Measurements from ENCODE around the gene SDHC. TPM values are rescaled to one million over a fixed set of nuclear protein-coding genes. Genes with fewer than 3 reads are reported as not detected.
"Not testable (repeated sequence)": the region's sequence is repeated elsewhere in the genome, so short reads cannot be mapped to it uniquely, and the experiment has no call there.

Gene SDHC
- total and polyA plus RNA-seq, 4 donors: 52.5 to 204 (median 130) TPM

DNA sequence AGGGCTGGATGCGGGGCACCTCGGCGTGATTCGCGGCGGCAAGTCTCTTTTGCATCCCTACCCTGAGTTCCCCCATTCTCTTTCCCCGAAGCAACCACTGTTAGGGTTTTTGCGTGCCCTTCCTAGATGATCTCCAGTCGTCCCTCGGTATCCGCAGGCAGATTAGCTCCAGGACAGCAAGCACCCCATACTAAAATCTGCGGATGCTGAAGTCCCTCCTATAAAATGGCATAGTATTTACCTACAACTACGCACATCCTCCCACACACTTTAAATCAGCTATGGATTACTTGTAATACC lies 76.3 kb downstream of the SDHC start:
- ATAC-seq (ENCODE audit: insufficient read depth, low FRiP score) (no peak), DNase-seq (no peak)
- H3K9ac ChIP-seq (ENCODE audit: insufficient read depth in 1 of 2, low read length in 2 of 2): peak overlapping the region; percentile 35 to 92
- H3K9me3 ChIP-seq (ENCODE audit: control insufficient read depth in 4 of 4, insufficient read depth in 3 of 4, low read length in 3 of 4): no peaks in the 10 kb centered on the region
- 7 to 9% methylated on average over 13 of the region's 13 CpGs for WGBS, 2 donors
- H3K36me3 ChIP-seq (ENCODE audit: control insufficient read depth in 4 of 4, insufficient read depth in 4 of 4, low read length in 4 of 4): no peaks in the 10 kb centered on the region
- peak overlapping the region; percentile 63 to 89 for H3K27ac ChIP-seq (ENCODE audit: low read depth in 1 of 2, low read length in 1 of 2)
- no peaks in the 10 kb centered on the region for H3K27me3 ChIP-seq (ENCODE audit: control insufficient read depth in 3 of 3, insufficient read depth in 3 of 3, low read length in 2 of 3)
- H3K4me1 ChIP-seq (ENCODE audit: control insufficient read depth in 5 of 5, insufficient read depth in 5 of 5, low read length in 5 of 5): peaks cover 0 to 8% (median 2%) of the 10 kb centered on the region in 5 donors
- TF ChIP-seq, protein P1, sequence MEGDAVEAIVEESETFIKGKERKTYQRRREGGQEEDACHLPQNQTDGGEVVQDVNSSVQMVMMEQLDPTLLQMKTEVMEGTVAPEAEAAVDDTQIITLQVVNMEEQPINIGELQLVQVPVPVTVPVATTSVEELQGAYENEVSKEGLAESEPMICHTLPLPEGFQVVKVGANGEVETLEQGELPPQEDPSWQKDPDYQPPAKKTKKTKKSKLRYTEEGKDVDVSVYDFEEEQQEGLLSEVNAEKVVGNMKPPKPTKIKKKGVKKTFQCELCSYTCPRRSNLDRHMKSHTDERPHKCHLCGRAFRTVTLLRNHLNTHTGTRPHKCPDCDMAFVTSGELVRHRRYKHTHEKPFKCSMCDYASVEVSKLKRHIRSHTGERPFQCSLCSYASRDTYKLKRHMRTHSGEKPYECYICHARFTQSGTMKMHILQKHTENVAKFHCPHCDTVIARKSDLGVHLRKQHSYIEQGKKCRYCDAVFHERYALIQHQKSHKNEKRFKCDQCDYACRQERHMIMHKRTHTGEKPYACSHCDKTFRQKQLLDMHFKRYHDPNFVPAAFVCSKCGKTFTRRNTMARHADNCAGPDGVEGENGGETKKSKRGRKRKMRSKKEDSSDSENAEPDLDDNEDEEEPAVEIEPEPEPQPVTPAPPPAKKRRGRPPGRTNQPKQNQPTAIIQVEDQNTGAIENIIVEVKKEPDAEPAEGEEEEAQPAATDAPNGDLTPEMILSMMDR (IDR thresholded peaks at IDR 0.05; ENCODE audit: control extremely low read depth, extremely low read depth): no peak
- H3K4me3 ChIP-seq: peak overlapping the region; percentile 64

DNA sequence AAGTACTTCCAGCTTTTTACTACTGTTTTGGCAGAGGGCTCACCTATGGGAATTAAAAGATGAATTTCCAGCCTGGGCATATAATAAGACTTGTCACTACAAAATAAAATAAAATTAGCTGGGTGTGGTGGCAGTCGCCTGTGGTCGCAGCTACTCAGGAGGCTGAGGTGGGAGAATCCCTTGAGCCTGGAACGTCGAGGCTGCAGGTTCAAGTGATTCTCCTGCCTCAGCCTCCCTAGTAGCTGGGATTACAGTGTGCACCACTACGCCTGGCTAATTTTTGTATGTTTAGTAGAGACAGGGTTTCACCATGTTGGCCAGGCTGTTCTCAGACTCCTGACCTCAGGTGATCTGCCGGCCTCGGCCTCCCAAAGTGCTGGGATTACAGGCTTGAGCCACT lies 77.0 kb downstream of the SDHC start:
- not testable (repeated sequence) for H3K9me3 ChIP-seq (ENCODE audit: control insufficient read depth in 4 of 4, insufficient read depth in 3 of 4, low read length in 3 of 4); H3K27ac ChIP-seq (ENCODE audit: low read depth in 1 of 2, low read length in 1 of 2); DNase-seq; H3K27me3 ChIP-seq (ENCODE audit: control insufficient read depth in 3 of 3, insufficient read depth in 3 of 3, low read length in 2 of 3); H3K4me1 ChIP-seq (ENCODE audit: control insufficient read depth in 5 of 5, insufficient read depth in 5 of 5, low read length in 5 of 5); ATAC-seq (ENCODE audit: insufficient read depth, low FRiP score); H3K4me3 ChIP-seq; H3K36me3 ChIP-seq (ENCODE audit: control insufficient read depth in 4 of 4, insufficient read depth in 4 of 4, low read length in 4 of 4)
- 97% methylated on average over 7 of the region's 7 CpGs for WGBS, 2 donors
- H3K9ac ChIP-seq (ENCODE audit: insufficient read depth in 1 of 2, low read length in 2 of 2): peak overlapping the region in 1 of 2 donors; percentile 92

- no peak for DNase-seq
- Histone ChIP-seq H3K36me3 (ENCODE audit: control insufficient read depth in 4 of 4, insufficient read depth in 4 of 4, low read length in 4 of 4) (no peaks in the 10 kb centered on the region), H3K27me3 (ENCODE audit: control insufficient read depth in 3 of 3, insufficient read depth in 3 of 3, low read length in 2 of 3) (no peaks in the 10 kb centered on the region), H3K27ac (ENCODE audit: low read depth in 1 of 2, low read length in 1 of 2) (no peak overlapping the region), H3K4me3 (no peak overlapping the region), H3K4me1 (ENCODE audit: control insufficient read depth in 5 of 5, insufficient read depth in 5 of 5, low read length in 5 of 5) (peaks cover 0 to 8% (median 2%) of the 10 kb centered on the region in 5 donors), H3K9me3 (ENCODE audit: control insufficient read depth in 4 of 4, insufficient read depth in 3 of 4, low read length in 3 of 4) (no peaks in the 10 kb centered on the region), H3K9ac (ENCODE audit: insufficient read depth in 1 of 2, low read length in 2 of 2) (no peak overlapping the region)
- TF ChIP-seq, protein P1 (IDR thresholded peaks at IDR 0.05; ENCODE audit: control extremely low read depth, extremely low read depth): no peak
- no peak for ATAC-seq (ENCODE audit: insufficient read depth, low FRiP score)
- 95 to 97% methylated on average over 8 of the region's 8 CpGs for WGBS, 2 donors
Observed at GRCh38 chr1:161391611-161392010, 77.4 kb downstream of the SDHC start.

- H3K4me1 ChIP-seq (ENCODE audit: control insufficient read depth in 5 of 5, insufficient read depth in 5 of 5, low read length in 5 of 5): peaks cover 0 to 8% (median 2%) of the 10 kb centered on the region in 5 donors
- H3K9ac ChIP-seq (ENCODE audit: insufficient read depth in 1 of 2, low read length in 2 of 2): no peak overlapping the region
- no peak overlapping the region for H3K4me3 ChIP-seq
- no peaks in the 10 kb centered on the region for H3K27me3 ChIP-seq (ENCODE audit: control insufficient read depth in 3 of 3, insufficient read depth in 3 of 3, low read length in 2 of 3)
- TF ChIP-seq, protein P1 (IDR thresholded peaks at IDR 0.05; ENCODE audit: control extremely low read depth, extremely low read depth): no peak
- H3K9me3 ChIP-seq (ENCODE audit: control insufficient read depth in 4 of 4, insufficient read depth in 3 of 4, low read length in 3 of 4): no peaks in the 10 kb centered on the region
- H3K36me3 ChIP-seq (ENCODE audit: control insufficient read depth in 4 of 4, insufficient read depth in 4 of 4, low read length in 4 of 4): no peaks in the 10 kb centered on the region
- ATAC-seq (ENCODE audit: insufficient read depth, low FRiP score) (no peak), DNase-seq (no peak)
- no peak overlapping the region for H3K27ac ChIP-seq (ENCODE audit: low read depth in 1 of 2, low read length in 1 of 2)
Observed at GRCh38 chr1:161393151-161393550, 79.0 kb downstream of the SDHC start.

DNA sequence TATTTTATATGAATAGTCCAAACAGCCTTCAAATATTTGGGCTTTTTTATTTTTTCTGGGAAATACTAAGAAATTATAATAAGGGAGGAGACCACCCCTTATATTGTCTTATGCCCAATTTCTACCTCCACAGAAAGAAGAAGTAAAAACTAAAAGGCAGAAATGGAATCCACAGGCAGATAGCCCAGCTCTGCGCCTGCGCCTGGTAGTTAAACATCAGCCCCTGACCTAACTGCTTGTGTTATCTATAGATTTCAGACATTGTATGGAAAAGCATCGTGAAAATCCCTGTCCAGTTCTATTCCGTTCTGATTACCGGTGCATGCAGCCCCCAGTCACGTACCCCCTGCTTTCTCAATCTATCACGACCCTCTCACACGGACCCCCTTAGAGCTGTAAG lies 82.9 kb downstream of the SDHC start:
- WGBS, 2 donors: 95 to 98% methylated on average over 8 of the region's 8 CpGs
- H3K27me3 ChIP-seq (ENCODE audit: control insufficient read depth in 3 of 3, insufficient read depth in 3 of 3, low read length in 2 of 3); H3K27ac ChIP-seq (ENCODE audit: low read depth in 1 of 2, low read length in 1 of 2); H3K9ac ChIP-seq (ENCODE audit: insufficient read depth in 1 of 2, low read length in 2 of 2); H3K36me3 ChIP-seq (ENCODE audit: control insufficient read depth in 4 of 4, insufficient read depth in 4 of 4, low read length in 4 of 4); H3K4me1 ChIP-seq (ENCODE audit: control insufficient read depth in 5 of 5, insufficient read depth in 5 of 5, low read length in 5 of 5); H3K9me3 ChIP-seq (ENCODE audit: control insufficient read depth in 4 of 4, insufficient read depth in 3 of 4, low read length in 3 of 4); H3K4me3 ChIP-seq; ATAC-seq (ENCODE audit: insufficient read depth, low FRiP score); DNase-seq: not testable (repeated sequence)

Measured in lung (tissue), 12 donors.